Common myeloid progenitor, CD34-positive (primary cell): ENCODE results near the gene C7.

Source experiments
- CTCF ChIA-PET: fragments of 350-600 bp; sonication (Branson Sonifier 250); formaldehyde crosslinking; loops from one replicate; lab custom pipeline; 2021; ENCODE audit warnings: antibody characterized with exemption; lab: Charles Lee
- POLR2A ChIA-PET: fragments of 350-600 bp; sonication (Branson Sonifier 250); formaldehyde crosslinking; loops from one replicate; lab custom pipeline; 2021; ENCODE audit warnings: antibody characterized with exemption; lab: Charles Lee
- DNase-seq, 3 donors: peaks; one replicate each; pipeline versions ENCODE4 v3.0.0 to v3.0.0-alpha.2; 2013
- H3K27ac ChIP-seq, 2 experiments: 1 replicate in 1 of 2; 2 replicates in 1 of 2; pipeline ENCODE4 v1.7.0; 2013; ENCODE audit warnings: inconsistent platforms in 2 of 2, low read length in 2 of 2, mild to moderate bottlenecking in 2 of 2, low read depth in 1 of 2, moderate library complexity in 1 of 2; ENCODE audit not compliant: severe bottlenecking in 2 of 2, insufficient read depth in 1 of 2, poor library complexity in 1 of 2
- H3K27me3 ChIP-seq, 5 experiments: replicated peaks in 2 of 5; 1 replicate in 3 of 5; 2 replicates in 2 of 5; pipeline versions ENCODE4 v1.6.1 to v1.7.0; 2013; ENCODE audit warnings: low read length in 4 of 5, mild to moderate bottlenecking in 2 of 5, moderate library complexity in 2 of 5, inconsistent platforms in 1 of 5; ENCODE audit not compliant: insufficient read depth in 5 of 5, control insufficient read depth in 4 of 5
- H3K36me3 ChIP-seq, 4 experiments: 1 replicate in 2 of 4; 2 replicates in 2 of 4; pipeline versions ENCODE4 v1.6.1 to v1.7.0; 2013; ENCODE audit warnings: low read length in 3 of 4, control low read depth in 1 of 4, mild to moderate bottlenecking in 1 of 4; ENCODE audit not compliant: control insufficient read depth in 4 of 4, insufficient read depth in 4 of 4
- H3K4me1 ChIP-seq, 4 experiments: 1 replicate in 3 of 4; 2 replicates in 1 of 4; pipeline versions ENCODE4 v1.6.1 to v1.7.1; 2013; ENCODE audit warnings: low read length in 3 of 4, mild to moderate bottlenecking in 3 of 4, control low read depth in 1 of 4, inconsistent platforms in 1 of 4, moderate library complexity in 1 of 4; ENCODE audit not compliant: control insufficient read depth in 4 of 4, insufficient read depth in 4 of 4; ENCODE audit errors: control extremely low read depth in 1 of 4
- H3K4me3 ChIP-seq, 7 experiments: 1 replicate in 4 of 7; 2 replicates in 3 of 7; pipeline versions ENCODE4 v1.5.1 to v1.7.0; 2013; ENCODE audit warnings: mild to moderate bottlenecking in 7 of 7, low read length in 6 of 7, moderate library complexity in 6 of 7, inconsistent platforms in 2 of 7, low read depth in 2 of 7, control low read depth in 1 of 7; ENCODE audit not compliant: insufficient read depth in 4 of 7, control insufficient read depth in 1 of 7; ENCODE audit errors: extremely low read depth in 1 of 7
- H3K9me3 ChIP-seq, 5 experiments: 1 replicate in 4 of 5; 2 replicates in 1 of 5; pipeline versions ENCODE4 v1.6.1 to v1.7.1; 2013; ENCODE audit warnings: low read length in 4 of 5, mild to moderate bottlenecking in 2 of 5, inconsistent platforms in 1 of 5, low read depth in 1 of 5, moderate library complexity in 1 of 5; ENCODE audit not compliant: control insufficient read depth in 4 of 5, insufficient read depth in 2 of 5; ENCODE audit errors: control extremely low read depth in 1 of 5
- WGBS: methylation state at CpG from one replicate; pipeline ENCODE4 v1.1.5; 2013; ENCODE audit not compliant: insufficient coverage; 5-methylcytosine and 5-hydroxymethylcytosine counted together

C7 gene

GRCh38 chr5:40914835-40915234 lies 5.5 kb downstream of the C7 start:
- H3K4me3 ChIP-seq, result no peak overlapping the region
- POLR2A ChIA-PET, result no interaction called here
- CTCF ChIA-PET, result interaction anchor here (1.5 kb wide), 1 partner anchor 11 kb away, joined by 4 read pairs; no protein-coding TSS in a partner anchor
- no peak for DNase-seq
- no peaks in the 10 kb centered on the region for H3K36me3 ChIP-seq
- WGBS, result 75% methylated on average over 6 of the region's 7 CpGs
- no peak overlapping the region for H3K27ac ChIP-seq
- peaks cover 0 to 3% (median 0%) of the 10 kb centered on the region in 5 experiments for H3K27me3 ChIP-seq
- no peaks in the 10 kb centered on the region for H3K4me1 ChIP-seq
- H3K9me3 ChIP-seq, result no peaks in the 10 kb centered on the region

GRCh38 chr5:40915341-40915926 lies 6.1 kb downstream of the C7 start:
- peaks cover 0 to 3% (median 0%) of the 10 kb centered on the region in 5 experiments for H3K27me3 ChIP-seq
- H3K27ac ChIP-seq, result no peak overlapping the region
- H3K4me3 ChIP-seq, result no peak overlapping the region
- no peak for DNase-seq
- H3K9me3 ChIP-seq, result no peaks in the 10 kb centered on the region
- H3K36me3 ChIP-seq, result no peaks in the 10 kb centered on the region
- no peaks in the 10 kb centered on the region for H3K4me1 ChIP-seq
- POLR2A ChIA-PET, result no interaction called here
- WGBS, result 48% methylated on average over 3 of the region's 3 CpGs
- CTCF ChIA-PET, result interaction anchor here (1.5 kb wide), 1 partner anchor 11 kb away, joined by 4 read pairs; no protein-coding TSS in a partner anchor

GRCh38 chr5:40916226-40916625 lies 6.9 kb downstream of the C7 start:
- CTCF ChIA-PET, result interaction anchor here (1.5 kb wide), 1 partner anchor 12 kb away, joined by 4 read pairs; no protein-coding TSS in a partner anchor
- Histone ChIP-seq H3K9me3 (no peaks in the 10 kb centered on the region), H3K4me3 (no peak overlapping the region), H3K27me3 (peaks cover 0 to 2% (median 0%) of the 10 kb centered on the region in 5 experiments), H3K27ac (no peak overlapping the region), H3K4me1 (no peaks in the 10 kb centered on the region), H3K36me3 (no peaks in the 10 kb centered on the region)
- 54% methylated on average over 1 of the region's 4 CpGs for WGBS
- POLR2A ChIA-PET, result no interaction called here
- no peak for DNase-seq

- no peak for DNase-seq
- Histone ChIP-seq H3K4me1 (no peaks in the 10 kb centered on the region), H3K27ac (no peak overlapping the region), H3K27me3 (peaks cover 0 to 3% (median 0%) of the 10 kb centered on the region in 5 experiments), H3K36me3 (no peaks in the 10 kb centered on the region), H3K4me3 (no peak overlapping the region), H3K9me3 (peaks cover 0 to 22% (median 4%) of the 10 kb centered on the region in 5 experiments)
- ChIA-PET CTCF (no interaction called here), POLR2A (no interaction called here)
- 70% methylated on average over 1 of the region's 2 CpGs for WGBS
Observed at GRCh38 chr5:40928886-40929448, 19.7 kb downstream of the C7 start.

GRCh38 chr5:40932766-40933165 lies 23.5 kb downstream of the C7 start:
- H3K36me3 ChIP-seq, result no peaks in the 10 kb centered on the region
- no peaks in the 10 kb centered on the region for H3K9me3 ChIP-seq
- no peak for DNase-seq
- no peaks in the 10 kb centered on the region for H3K4me1 ChIP-seq
- H3K27me3 ChIP-seq, result peaks cover 0 to 3% (median 0%) of the 10 kb centered on the region in 5 experiments
- H3K27ac ChIP-seq, result no peak overlapping the region
- CTCF ChIA-PET, result no interaction called here
- 46% methylated on average over 2 of the region's 2 CpGs for WGBS
- POLR2A ChIA-PET, result no interaction called here
- H3K4me3 ChIP-seq, result no peak overlapping the region

- no peak overlapping the region for H3K27ac ChIP-seq
- POLR2A ChIA-PET, result no interaction called here
- H3K9me3 ChIP-seq, result no peaks in the 10 kb centered on the region
- H3K4me1 ChIP-seq, result no peaks in the 10 kb centered on the region
- H3K27me3 ChIP-seq, result peaks cover 0 to 2% (median 0%) of the 10 kb centered on the region in 5 experiments
- no peaks in the 10 kb centered on the region for H3K36me3 ChIP-seq
- CTCF ChIA-PET, result no interaction called here
- WGBS, result 100% methylated on average over 1 of the region's 1 CpG
- H3K4me3 ChIP-seq, result no peak overlapping the region
- DNase-seq, result no peak
Observed at GRCh38 chr5:40937075-40937474, 27.8 kb downstream of the C7 start.

- Histone ChIP-seq H3K4me1 (no peaks in the 10 kb centered on the region), H3K27me3 (no peaks in the 10 kb centered on the region), H3K9me3 (no peaks in the 10 kb centered on the region), H3K36me3 (no peaks in the 10 kb centered on the region), H3K4me3 (no peak overlapping the region), H3K27ac (no peak overlapping the region)
- no peak for DNase-seq
- POLR2A ChIA-PET, result no interaction called here
- WGBS, result 86% methylated on average over 5 of the region's 6 CpGs
- CTCF ChIA-PET, result no interaction called here
Observed at GRCh38 chr5:40939753-40940152, 30.5 kb downstream of the C7 start.
